ENCODE data around the gene IL23A.
A peak's percentile ranks its signal among the peaks of the same experiment; 100 is the strongest.
"Not testable (repeated sequence)": the region's sequence is repeated elsewhere in the genome, so short reads cannot be mapped to it uniquely, and the experiment has no call there.

IL23A gene

DNA sequence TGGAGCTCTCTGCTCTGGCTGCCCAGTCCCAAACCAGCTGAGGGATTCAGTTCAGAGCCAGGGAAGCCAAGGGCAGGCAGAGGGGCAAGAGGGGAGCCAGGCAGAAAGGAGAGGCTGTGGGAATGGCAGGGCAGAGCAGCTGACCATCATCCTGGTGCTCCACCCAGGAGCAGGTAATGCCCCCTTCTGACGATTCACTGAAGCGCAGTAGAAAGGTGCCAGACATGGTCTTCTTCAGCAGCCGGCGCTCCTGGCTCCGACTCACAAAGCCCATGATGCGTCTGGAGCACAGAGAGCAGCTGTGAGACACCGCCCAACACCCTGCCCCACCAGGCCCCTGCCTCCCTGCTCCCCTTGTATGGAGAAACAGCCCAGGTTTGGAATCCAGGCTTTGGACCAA is 8.0 kb downstream of the IL23A start:
- peaks cover 93% of the 10 kb centered on the region for H3K36me3 ChIP-seq (ENCODE audit: control insufficient read depth, insufficient read depth, low read length, severe bottlenecking)
- no peaks in the 10 kb centered on the region for H3K9me3 ChIP-seq (ENCODE audit: control insufficient read depth, low read length)
- H3K27me3 ChIP-seq (replicated peaks; ENCODE audit: control insufficient read depth, insufficient read depth, low read length), result no peaks in the 10 kb centered on the region
- H3K9ac ChIP-seq (ENCODE audit: low read length), result no peak overlapping the region
- H3K4me1 ChIP-seq (ENCODE audit: control insufficient read depth, insufficient read depth, low read length), result no peaks in the 10 kb centered on the region
- no peak overlapping the region for H3K4me3 ChIP-seq (ENCODE audit: low read length)
- no peak for DNase-seq (ENCODE audit: low read depth)

DNA sequence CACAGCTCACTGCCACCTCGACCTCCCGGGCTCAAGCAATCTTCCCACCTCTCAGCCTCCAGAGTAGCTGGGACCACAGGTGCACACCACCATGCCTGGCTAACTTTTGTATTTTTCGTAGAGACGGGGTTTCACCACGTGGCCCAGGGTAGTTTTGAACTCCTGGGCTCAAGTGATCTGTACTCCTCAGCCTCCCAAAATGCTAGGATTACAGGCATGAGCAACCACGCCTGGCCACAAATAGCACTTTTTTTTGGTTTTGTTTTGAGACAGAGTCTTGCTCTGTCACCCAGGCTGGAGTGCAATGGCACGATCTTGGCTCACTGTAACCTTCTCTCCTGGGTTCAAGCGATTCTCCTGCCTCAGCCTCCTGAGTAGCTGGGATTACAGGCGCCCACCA is 8.6 kb downstream of the IL23A start:
- not testable (repeated sequence) for H3K9ac ChIP-seq (ENCODE audit: low read length); H3K9me3 ChIP-seq (ENCODE audit: control insufficient read depth, low read length); H3K4me3 ChIP-seq (ENCODE audit: low read length); DNase-seq (ENCODE audit: low read depth); H3K27me3 ChIP-seq (replicated peaks; ENCODE audit: control insufficient read depth, insufficient read depth, low read length); H3K4me1 ChIP-seq (ENCODE audit: control insufficient read depth, insufficient read depth, low read length)
- peaks cover 93% of the 10 kb centered on the region for H3K36me3 ChIP-seq (ENCODE audit: control insufficient read depth, insufficient read depth, low read length, severe bottlenecking)

DNA sequence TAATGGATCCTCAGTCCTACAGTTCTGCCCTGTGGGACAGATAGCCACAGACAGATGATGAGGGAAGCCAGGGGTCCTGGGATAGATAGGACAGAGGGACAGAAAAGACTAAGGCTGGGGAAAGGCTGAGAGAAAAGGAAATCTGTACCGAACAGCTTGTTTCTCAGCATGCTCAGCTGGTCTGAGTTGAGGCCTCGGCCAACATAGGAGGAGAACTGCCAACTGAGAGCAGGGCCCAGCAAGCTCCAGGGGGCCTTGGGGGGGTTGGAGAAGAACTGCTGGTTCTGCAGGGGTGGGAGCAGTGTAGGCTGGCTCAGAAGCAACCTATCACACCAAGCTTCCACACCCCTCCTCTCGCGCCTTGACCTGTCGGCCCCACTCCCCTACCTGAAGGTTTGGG is 10.1 kb downstream of the IL23A start:
- no peaks in the 10 kb centered on the region for H3K27me3 ChIP-seq (replicated peaks; ENCODE audit: control insufficient read depth, insufficient read depth, low read length)
- H3K9me3 ChIP-seq (ENCODE audit: control insufficient read depth, low read length), result no peaks in the 10 kb centered on the region
- H3K4me1 ChIP-seq (ENCODE audit: control insufficient read depth, insufficient read depth, low read length), result no peaks in the 10 kb centered on the region
- no peak for DNase-seq (ENCODE audit: low read depth)
- no peak overlapping the region for H3K4me3 ChIP-seq (ENCODE audit: low read length)
- peak overlapping the region; percentile 19 for H3K9ac ChIP-seq (ENCODE audit: low read length)
- H3K36me3 ChIP-seq (ENCODE audit: control insufficient read depth, insufficient read depth, low read length, severe bottlenecking), result peaks cover 92% of the 10 kb centered on the region

DNA sequence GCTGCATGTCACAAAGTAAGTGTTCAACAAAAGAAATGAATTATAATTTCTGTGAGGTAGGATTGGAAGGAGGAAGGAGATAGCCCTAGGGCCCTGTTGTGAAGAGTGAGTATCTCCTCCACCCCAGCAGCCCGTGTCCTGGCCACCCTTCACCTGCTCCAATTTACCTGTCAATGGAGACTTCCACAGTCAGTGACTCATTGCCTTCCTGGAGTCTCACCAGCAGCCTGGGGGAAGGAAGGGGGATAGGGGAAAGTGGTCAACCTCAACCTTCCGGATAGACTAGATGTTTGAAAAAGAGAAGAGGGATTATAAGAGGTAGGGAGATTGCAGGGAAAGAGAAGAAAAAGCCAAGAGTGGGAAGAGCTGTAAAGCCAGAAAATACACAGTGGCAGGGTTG is 12.0 kb downstream of the IL23A start:
- no peak for DNase-seq (ENCODE audit: low read depth)
- Histone ChIP-seq H3K9me3 (ENCODE audit: control insufficient read depth, low read length) (no peaks in the 10 kb centered on the region), H3K27me3 (replicated peaks; ENCODE audit: control insufficient read depth, insufficient read depth, low read length) (no peaks in the 10 kb centered on the region), H3K4me1 (ENCODE audit: control insufficient read depth, insufficient read depth, low read length) (no peaks in the 10 kb centered on the region), H3K4me3 (ENCODE audit: low read length) (no peak overlapping the region), H3K36me3 (ENCODE audit: control insufficient read depth, insufficient read depth, low read length, severe bottlenecking) (peaks cover 97% of the 10 kb centered on the region), H3K9ac (ENCODE audit: low read length) (no peak overlapping the region)

DNA sequence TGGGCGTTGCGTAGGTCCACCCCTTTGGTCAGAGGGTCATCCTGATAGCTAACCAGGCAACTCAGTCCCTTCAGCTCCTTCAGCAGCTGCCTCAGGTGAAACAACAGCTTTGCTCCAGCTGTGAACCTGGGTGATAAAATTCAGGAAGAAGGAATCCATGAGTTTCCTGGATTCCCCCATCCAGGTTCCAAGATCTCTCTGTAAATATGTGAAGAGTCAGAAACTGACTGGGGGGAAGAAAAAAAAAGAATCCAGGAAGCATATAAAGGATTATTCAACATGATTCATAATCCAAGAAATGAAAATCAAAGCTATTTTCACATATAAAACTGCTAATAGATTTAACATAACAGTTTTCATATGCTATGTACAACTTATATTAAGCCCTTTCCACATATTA is 12.6 kb downstream of the IL23A start:
- H3K27me3 ChIP-seq (replicated peaks; ENCODE audit: control insufficient read depth, insufficient read depth, low read length), result no peaks in the 10 kb centered on the region
- no peak overlapping the region for H3K9ac ChIP-seq (ENCODE audit: low read length)
- peaks cover 97% of the 10 kb centered on the region for H3K36me3 ChIP-seq (ENCODE audit: control insufficient read depth, insufficient read depth, low read length, severe bottlenecking)
- no peaks in the 10 kb centered on the region for H3K4me1 ChIP-seq (ENCODE audit: control insufficient read depth, insufficient read depth, low read length)
- DNase-seq (ENCODE audit: low read depth), result no peak
- no peak overlapping the region for H3K4me3 ChIP-seq (ENCODE audit: low read length)
- H3K9me3 ChIP-seq (ENCODE audit: control insufficient read depth, low read length), result no peaks in the 10 kb centered on the region

DNA sequence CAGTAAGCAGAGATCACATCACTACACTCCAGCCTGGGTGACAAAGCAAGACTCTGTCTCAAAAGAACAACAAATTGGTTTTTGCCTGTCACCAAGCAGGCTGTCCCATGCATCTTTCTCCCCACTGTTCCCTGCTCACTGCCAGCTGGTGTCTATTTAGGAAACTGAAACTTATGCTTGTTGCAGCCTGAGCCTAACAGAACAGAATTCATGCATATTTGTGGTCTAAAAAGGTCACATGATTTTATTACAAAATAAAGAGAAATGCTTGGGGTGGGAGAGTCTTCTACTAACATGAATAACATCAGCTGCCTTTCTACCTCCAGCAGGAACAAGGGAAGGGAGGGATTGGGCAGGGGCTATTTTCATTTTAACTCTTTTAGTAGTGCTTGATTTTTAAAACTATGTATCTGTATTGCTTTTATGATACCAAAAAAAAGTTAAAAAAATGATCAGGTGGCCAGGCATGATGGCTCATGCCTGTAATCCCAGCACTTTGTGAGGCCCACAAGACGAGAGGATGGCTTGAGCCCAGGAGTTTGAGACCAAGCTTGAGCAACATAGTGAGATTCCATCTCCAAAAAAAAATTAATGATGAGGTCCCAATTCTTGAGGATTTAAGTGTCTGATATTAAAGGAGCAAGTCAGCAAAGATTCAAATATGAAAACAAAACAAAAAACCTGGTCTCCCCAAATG is 20.3 kb downstream of the IL23A start:
- Histone ChIP-seq H3K4me3 (ENCODE audit: low read length) (peak overlapping the region; percentile 99), H3K36me3 (ENCODE audit: control insufficient read depth, insufficient read depth, low read length, severe bottlenecking) (peaks cover 32% of the 10 kb centered on the region), H3K27me3 (replicated peaks; ENCODE audit: control insufficient read depth, insufficient read depth, low read length) (no peaks in the 10 kb centered on the region), H3K9me3 (ENCODE audit: control insufficient read depth, low read length) (no peaks in the 10 kb centered on the region), H3K9ac (ENCODE audit: low read length) (peak overlapping the region; percentile 100), H3K4me1 (ENCODE audit: control insufficient read depth, insufficient read depth, low read length) (peaks cover 16% of the 10 kb centered on the region)
- DNase-seq (ENCODE audit: low read depth), result peak; percentile 95

DNA sequence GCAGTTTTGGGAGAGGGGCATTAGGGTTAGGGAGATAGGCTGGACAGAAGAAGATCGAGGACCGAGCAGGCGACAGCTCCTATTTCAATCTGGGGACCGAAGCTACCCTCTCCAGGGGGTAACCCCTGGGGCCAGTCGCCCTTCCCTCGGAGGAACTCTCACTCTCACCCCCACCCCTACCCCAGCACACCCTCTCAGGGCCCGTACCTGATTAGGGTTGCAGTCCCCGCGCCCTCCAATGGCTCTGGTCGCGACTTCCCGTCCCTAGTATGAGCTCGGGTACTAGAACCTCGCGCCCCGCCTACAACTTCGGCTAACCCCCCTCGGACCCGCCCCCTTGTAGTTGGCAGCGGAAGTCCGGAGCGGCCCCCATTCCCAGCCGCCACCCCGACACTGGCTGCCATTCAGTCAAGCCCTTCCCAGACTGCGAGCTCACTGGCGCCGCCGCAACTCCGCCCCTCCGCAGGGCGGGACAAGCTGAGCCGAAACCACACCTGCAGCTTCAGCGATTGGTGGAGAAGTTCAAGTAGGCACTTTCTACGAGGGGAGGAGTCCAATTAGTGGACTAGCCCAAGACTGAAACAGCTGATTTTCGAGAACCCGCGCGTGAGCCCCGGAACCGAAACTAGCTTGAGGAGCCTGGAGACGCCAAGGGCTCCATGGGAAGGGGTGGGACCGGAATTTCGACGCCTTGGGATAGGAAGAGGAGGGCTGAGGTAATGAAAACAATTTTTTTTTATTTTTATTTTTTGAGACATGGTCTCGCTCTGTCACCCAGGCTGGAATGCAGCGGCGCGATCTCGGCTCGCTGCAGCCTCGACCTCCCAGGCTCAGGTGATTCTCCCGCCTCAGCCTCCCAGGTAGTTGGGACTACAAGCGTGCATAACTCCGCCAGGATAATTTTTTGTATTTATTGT is 21.4 kb downstream of the IL23A start, which contains the start of gene STAT2:
STAT2 (minus strand) TSS at position 257 of the 917 bp plus-strand sequence. CDS start 3,536 bp downstream, outside the sequence.
- DNase-seq (ENCODE audit: low read depth), result peak; percentile 100
- Histone ChIP-seq H3K4me3 (ENCODE audit: low read length) (peak within 1 kb of the TSS; percentile 99), H3K9me3 (ENCODE audit: control insufficient read depth, low read length) (no peaks in the 10 kb centered on the region), H3K36me3 (ENCODE audit: control insufficient read depth, insufficient read depth, low read length, severe bottlenecking) (peaks cover 21% of the 10 kb centered on the region), H3K9ac (ENCODE audit: low read length) (peak within 1 kb of the TSS; percentile 100), H3K4me1 (ENCODE audit: control insufficient read depth, insufficient read depth, low read length) (peaks cover 16% of the 10 kb centered on the region), H3K27me3 (replicated peaks; ENCODE audit: control insufficient read depth, insufficient read depth, low read length) (no peaks in the 10 kb centered on the region)

DNA sequence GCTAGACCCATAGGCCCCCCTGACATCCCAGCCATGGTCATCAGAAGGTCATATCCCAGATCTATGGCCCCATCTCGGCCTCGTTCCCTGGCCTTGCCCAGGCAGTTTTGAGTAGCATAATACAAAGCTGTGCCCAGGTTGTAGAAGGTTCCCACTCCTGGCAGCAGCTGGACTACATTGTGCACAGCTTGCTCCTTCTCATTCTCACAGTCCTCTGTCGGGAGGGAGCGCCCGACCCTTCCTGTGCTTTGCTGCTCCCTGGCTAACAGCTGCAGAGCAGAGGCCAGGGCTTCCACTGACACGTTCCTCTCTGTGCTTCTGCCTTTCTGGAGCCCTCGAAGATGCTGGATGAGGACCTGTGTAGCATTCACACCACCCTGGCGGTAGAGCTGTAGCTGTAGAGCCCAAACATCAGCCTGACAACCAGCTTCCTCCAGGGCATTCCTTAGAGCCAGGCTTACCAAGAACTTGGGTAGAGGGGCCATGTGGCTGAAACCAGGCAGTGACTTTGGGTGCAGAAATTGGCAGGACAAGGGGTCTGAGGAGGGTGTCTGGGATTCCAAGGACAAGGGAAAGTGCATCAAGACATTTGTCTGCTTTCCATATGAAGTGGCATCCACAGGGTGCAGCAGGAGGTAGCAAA is 22.9 kb downstream of the IL23A start:
- H3K36me3 ChIP-seq (ENCODE audit: control insufficient read depth, insufficient read depth, low read length, severe bottlenecking), result peaks cover 6% of the 10 kb centered on the region
- peaks cover 16% of the 10 kb centered on the region for H3K4me1 ChIP-seq (ENCODE audit: control insufficient read depth, insufficient read depth, low read length)
- H3K4me3 ChIP-seq (ENCODE audit: low read length), result no peak overlapping the region
- H3K9ac ChIP-seq (ENCODE audit: low read length), result no peak overlapping the region
- no peaks in the 10 kb centered on the region for H3K27me3 ChIP-seq (replicated peaks; ENCODE audit: control insufficient read depth, insufficient read depth, low read length)
- DNase-seq (ENCODE audit: low read depth), result no peak
- H3K9me3 ChIP-seq (ENCODE audit: control insufficient read depth, low read length), result no peaks in the 10 kb centered on the region

DNA sequence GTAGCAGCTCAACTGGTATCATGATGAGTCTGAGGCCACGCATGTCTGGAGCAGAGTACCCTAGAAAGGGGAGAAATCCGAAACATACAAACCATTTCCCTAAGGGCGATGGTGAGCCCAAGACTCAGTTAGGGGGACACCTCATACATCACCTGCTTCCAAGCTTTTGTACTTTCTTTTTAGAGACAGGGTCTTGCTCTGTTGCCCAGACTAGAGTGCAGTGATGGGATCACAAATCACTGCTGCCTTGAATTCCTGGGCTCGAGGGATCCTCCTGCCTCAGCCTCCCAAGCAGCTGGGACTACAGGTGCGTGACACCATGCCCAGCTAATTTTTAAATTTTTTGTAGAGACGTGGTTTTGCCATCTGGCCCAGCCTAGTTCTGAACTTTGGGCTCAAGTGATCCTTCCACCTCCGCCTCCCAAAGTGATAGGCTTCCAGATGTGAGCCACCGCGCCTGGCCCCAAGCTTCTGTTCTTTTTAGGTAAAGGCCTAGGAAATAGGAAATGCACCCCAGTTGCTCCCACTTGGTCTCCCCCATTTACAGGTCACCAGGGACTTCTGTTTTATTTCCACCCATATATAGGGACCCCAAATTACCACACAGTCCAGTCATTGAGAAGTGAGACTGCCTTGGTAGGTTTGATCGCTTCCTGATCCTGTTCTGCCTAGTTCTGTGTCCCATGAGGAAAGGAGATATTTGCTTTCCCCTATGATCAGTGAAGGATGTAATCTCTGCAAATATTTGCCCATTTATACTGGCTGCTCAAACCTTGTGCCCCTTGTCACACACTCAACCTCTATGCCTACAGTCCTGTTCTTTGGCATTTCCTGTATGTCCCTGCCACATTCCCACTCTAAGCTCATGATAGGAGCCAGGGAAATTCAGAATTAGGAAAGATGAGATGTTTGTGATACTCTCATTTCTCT is 23.7 kb downstream of the IL23A start, which contains the start of gene APOF:
APOF (minus strand) TSS at position 728 of the 930 bp plus-strand sequence; CDS start at position 616, 112 bp downstream.
- no peaks in the 10 kb centered on the region for H3K27me3 ChIP-seq (replicated peaks; ENCODE audit: control insufficient read depth, insufficient read depth, low read length)
- H3K36me3 ChIP-seq (ENCODE audit: control insufficient read depth, insufficient read depth, low read length, severe bottlenecking), result peaks cover 5% of the 10 kb centered on the region
- peaks cover 16% of the 10 kb centered on the region for H3K4me1 ChIP-seq (ENCODE audit: control insufficient read depth, insufficient read depth, low read length)
- no peak within 1 kb of the TSS for H3K4me3 ChIP-seq (ENCODE audit: low read length)
- H3K9ac ChIP-seq (ENCODE audit: low read length), result no peak within 1 kb of the TSS
- DNase-seq (ENCODE audit: low read depth), result no peak
- no peaks in the 10 kb centered on the region for H3K9me3 ChIP-seq (ENCODE audit: control insufficient read depth, low read length)

DNA sequence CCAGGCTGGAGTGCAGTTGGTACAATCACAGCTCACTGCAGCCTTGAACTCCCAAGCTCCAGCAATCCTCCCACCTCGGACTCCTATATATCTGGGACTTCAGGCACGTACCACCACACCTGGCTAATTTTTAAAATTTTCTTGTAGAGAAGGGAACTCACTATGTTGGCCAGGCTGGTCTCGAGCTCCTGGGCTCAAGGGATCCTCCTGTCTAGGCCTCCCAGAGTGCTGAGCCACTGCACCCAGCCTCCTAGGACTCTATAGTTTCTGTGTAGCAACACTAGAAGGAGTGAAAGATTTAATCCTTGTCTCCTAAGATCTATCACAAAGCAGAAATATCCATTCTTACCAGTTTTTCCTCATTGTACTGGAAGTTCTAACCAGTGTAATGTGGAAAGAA is 28.3 kb downstream of the IL23A start:
- no peak overlapping the region for H3K9ac ChIP-seq (ENCODE audit: low read length)
- no peaks in the 10 kb centered on the region for H3K27me3 ChIP-seq (replicated peaks; ENCODE audit: control insufficient read depth, insufficient read depth, low read length)
- no peaks in the 10 kb centered on the region for H3K36me3 ChIP-seq (ENCODE audit: control insufficient read depth, insufficient read depth, low read length, severe bottlenecking)
- H3K4me3 ChIP-seq (ENCODE audit: low read length), result no peak overlapping the region
- H3K9me3 ChIP-seq (ENCODE audit: control insufficient read depth, low read length), result no peaks in the 10 kb centered on the region
- DNase-seq (ENCODE audit: low read depth), result no peak
- H3K4me1 ChIP-seq (ENCODE audit: control insufficient read depth, insufficient read depth, low read length), result no peaks in the 10 kb centered on the region

Data from adipocyte (in vitro differentiated cells).